HUES6 (cell line): ENCODE measurements around the gene HIP1.
A peak's percentile ranks its signal among the peaks of the same experiment; 100 is the strongest.
"Not testable (repeated sequence)": the region's sequence is repeated elsewhere in the genome, so short reads cannot be mapped to it uniquely, and the experiment has no call there.

Experiments
- H3K27ac ChIP-seq: 2 replicates; pipeline ENCODE4 v1.7.0; 2013; ENCODE audit warnings: low read depth, mild to moderate bottlenecking, low read length, inconsistent platforms
- H3K27me3 ChIP-seq: 2 replicates; pipeline ENCODE4 v1.6.1; 2013; ENCODE audit warnings: low read length; ENCODE audit not compliant: control insufficient read depth, insufficient read depth
- H3K36me3 ChIP-seq: 2 replicates; pipeline ENCODE4 v1.6.1; 2013; ENCODE audit warnings: low read length; ENCODE audit not compliant: control insufficient read depth, insufficient read depth
- H3K4me1 ChIP-seq: 2 replicates; pipeline ENCODE4 v1.6.1; 2013; ENCODE audit warnings: low read length; ENCODE audit not compliant: control insufficient read depth, insufficient read depth
- H3K4me3 ChIP-seq: 2 replicates; pipeline ENCODE4 v1.5.1; 2013; ENCODE audit warnings: low read depth, low read length
- H3K9ac ChIP-seq: one replicate; pipeline ENCODE4 v1.6.1; 2013; ENCODE audit warnings: mild to moderate bottlenecking, low read length
- H3K9me3 ChIP-seq: 2 replicates; pipeline ENCODE4 v1.6.1; 2013; ENCODE audit warnings: low read depth, low read length; ENCODE audit not compliant: control insufficient read depth, insufficient read depth

Gene HIP1

DNA sequence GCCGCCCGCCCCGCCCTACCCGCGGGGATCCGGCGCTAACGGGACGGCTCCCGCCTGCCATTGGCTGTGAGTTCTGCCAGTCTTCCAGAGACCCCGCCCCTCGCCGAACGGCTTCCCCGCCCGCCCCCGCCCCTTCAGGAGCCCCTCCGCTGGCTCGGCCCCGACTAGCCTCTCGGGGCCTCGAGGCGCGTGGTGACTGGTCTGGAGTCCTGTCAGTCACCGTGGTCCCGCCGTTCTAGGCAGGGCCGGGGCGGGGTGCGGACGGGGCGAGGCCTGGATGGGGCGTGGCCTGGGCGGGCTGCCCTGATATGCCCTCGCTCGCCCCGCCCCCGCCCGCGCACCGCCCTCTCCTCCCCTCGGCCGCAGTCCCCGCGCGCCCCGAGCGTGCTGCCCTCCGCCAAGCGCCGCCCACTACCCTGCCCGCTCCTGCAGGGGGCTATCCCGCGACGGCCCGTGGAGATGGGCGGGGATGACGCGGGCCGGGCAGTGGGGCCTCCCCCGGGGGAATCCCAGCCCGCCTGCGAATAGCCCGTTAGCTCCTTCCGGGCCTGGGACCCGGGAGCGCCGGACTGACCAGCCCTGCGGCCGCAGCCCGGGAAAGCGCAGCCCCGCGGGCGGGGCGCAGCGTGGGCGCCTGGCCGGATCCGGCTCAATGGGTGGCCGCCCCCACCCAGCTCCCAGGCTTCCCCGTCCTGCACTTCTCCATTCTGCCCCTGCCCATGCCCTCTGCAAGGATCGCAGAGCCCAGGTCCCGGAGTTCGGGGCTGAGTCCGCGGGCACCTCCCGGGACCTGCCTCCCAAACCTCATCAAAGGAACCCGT, 444 bp upstream of the HIP1 start:
- H3K9ac ChIP-seq: peak overlapping the region; percentile 76
- H3K4me1 ChIP-seq: peaks cover 24% of the 10 kb centered on the region
- no peaks in the 10 kb centered on the region for H3K36me3 ChIP-seq
- no peak overlapping the region for H3K27ac ChIP-seq
- H3K27me3 ChIP-seq: peaks cover 10% of the 10 kb centered on the region
- H3K9me3 ChIP-seq: no peaks in the 10 kb centered on the region
- H3K4me3 ChIP-seq: peak overlapping the region; percentile 99

DNA sequence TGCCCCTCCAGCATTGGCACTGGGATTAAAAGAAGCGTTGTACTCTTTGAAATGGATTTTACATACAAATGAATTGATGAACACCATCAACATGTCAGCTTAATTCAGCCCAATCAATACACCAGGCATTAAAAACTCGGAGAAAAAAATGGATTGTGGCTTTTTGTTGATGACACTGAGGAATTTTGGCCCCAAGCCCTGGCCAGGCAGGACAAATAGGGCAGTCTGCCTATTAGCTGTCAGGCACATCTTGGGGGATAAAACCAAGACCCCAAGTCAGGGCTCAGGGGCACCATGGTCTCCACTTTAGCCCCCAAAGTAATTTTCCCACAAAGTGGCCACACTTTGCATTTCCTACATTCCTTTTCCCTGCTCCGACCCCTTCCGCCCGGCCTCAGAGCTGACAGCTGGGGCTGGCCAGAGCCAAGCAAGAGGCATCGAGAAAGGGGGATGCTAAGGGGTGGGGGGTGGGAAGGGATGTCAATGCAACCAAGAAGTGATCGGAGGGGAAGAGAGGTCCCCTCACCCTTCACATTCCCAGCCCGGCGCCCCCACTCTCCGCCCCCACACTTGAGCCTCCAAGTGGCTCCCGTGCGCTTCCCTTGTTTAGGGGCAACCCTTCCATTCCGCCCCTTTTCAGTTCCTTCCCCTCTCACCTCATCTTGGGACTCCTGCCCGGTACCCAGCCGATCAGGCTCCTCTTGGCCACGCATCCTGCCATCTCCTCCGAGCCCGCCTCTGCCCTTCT, 711 bp downstream of the HIP1 start:
- H3K36me3 ChIP-seq: no peaks in the 10 kb centered on the region
- H3K9me3 ChIP-seq: no peaks in the 10 kb centered on the region
- H3K9ac ChIP-seq: peak overlapping the region; percentile 76
- peaks cover 10% of the 10 kb centered on the region for H3K27me3 ChIP-seq
- H3K27ac ChIP-seq: no peak overlapping the region
- peaks cover 24% of the 10 kb centered on the region for H3K4me1 ChIP-seq
- H3K4me3 ChIP-seq: peak overlapping the region; percentile 99

DNA sequence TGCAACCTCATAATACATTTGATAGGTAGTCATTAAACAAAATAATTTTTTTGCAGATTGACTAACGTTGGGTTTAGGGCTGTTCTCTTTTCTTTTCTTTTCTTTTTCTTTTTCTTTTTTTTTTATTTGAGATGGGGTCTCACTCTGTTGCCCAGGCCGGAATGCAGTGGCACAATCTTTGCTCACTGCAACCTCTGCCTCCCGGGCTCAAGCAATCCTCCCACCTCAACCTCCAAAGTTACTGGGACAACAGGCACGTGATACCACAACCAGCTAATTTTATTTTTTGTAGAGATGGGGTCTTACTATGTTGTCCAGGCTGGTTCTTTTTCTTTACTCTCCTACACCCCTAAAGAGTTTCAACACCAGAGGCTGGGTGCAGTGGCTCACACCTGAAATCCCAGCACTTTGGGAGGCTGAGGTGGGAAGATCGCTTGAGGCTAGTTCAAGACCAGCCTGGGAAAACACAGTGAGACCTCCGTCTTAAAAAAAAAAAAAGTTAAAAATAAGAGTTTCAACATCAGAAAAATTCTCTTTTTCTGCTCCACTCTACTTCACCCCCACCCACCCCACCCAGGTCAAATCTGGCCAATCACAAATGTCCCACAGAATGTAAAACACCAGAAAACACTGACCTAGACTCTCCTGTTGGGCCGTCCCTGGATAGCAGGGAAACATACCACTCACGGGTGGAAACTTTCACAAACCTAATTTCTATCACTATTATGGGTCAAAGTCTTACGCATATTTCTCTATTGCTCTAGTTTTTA, 3.0 kb downstream of the HIP1 start:
- no peak overlapping the region for H3K4me3 ChIP-seq
- H3K27ac ChIP-seq: no peak overlapping the region
- H3K36me3 ChIP-seq: no peaks in the 10 kb centered on the region
- peaks cover 17% of the 10 kb centered on the region for H3K4me1 ChIP-seq
- peaks cover 10% of the 10 kb centered on the region for H3K27me3 ChIP-seq
- no peak overlapping the region for H3K9ac ChIP-seq
- H3K9me3 ChIP-seq: no peaks in the 10 kb centered on the region

DNA sequence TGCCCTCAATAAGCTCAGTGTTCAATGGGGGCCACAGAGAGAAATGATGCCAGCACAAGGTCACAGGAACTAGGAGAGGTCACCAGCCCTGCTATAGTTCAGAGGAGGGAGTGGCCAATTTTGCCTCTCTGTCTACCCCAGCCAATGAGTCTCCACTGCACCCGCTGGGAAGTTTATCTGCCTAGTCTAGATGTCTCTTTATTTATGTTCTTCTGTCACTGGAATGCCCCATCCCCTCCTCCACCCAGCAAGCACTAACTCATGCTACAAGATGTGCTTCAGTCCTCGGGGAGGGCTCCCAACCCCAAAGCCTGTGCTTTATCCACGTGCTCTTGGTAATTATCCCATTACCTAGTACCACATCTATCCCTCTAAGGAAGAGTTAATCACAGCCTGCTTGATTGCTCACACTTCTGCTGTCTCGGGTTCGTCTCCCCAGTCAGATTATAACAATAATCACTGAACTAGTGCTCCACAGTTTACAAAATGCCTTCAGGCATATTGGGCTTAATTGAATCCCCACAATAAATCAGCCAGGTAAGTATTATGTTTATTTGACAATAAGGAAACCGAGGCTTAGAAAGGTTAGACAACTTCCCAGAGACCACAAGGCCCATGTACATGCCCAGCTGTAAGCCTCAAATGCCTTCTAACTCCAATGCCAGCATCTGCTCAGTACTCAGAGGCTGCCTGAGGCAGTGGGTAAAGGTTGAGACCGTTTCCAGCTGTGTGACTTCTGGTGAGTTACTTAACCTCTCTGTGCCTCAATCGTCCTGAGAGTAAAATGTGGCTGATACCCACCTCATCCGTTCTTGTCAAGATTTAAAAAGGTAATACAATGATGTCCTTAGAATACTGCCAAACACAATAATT, 3.9 kb downstream of the HIP1 start:
- Histone ChIP-seq H3K27me3 (peaks cover 10% of the 10 kb centered on the region), H3K4me1 (peaks cover 19% of the 10 kb centered on the region), H3K9me3 (no peaks in the 10 kb centered on the region), H3K4me3 (no peak overlapping the region), H3K36me3 (no peaks in the 10 kb centered on the region), H3K9ac (no peak overlapping the region), H3K27ac (no peak overlapping the region)

DNA sequence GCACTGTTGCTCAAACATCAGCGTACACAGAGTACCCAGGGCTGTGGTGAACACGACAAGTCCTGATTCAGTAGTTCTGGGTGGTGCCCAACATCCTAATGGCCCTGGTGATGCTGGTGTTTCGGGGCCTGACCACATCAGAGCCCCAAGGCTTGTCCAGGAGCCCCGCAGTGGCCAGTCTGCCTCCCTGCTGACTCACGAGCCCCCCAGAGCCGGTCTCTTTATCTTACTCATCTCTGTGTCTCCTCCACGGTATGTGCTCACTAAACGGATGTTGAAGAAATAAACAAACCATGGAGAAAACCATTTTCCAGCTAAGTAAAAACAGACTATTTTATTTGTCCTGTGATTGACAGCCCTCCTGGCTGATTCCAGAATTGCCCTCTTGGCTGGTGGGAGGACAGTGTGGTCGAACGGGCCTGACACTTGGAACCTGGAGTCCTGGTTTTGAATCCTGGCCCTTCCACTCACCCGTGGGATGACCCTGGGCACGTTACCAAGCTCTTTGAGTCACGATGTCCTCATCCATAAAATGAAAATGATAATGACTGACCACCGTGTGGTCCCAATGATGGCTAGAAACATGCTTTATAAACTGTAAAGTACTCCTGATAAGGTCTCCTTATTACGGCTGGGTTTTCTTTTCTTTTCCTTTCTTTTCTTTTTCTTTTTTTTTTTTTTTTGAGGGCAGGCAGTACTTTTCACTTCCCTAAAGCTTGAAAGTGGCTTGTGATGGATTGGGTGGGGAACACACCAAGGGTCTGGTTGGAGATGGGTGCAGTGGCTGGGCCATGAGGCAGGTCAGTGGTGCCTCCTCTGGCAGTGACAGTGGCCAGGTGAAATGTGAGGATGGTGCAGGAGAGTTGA, 5.7 kb downstream of the HIP1 start:
- H3K36me3 ChIP-seq: no peaks in the 10 kb centered on the region
- peaks cover 25% of the 10 kb centered on the region for H3K4me1 ChIP-seq
- H3K4me3 ChIP-seq: no peak overlapping the region
- H3K9me3 ChIP-seq: no peaks in the 10 kb centered on the region
- peaks cover 5% of the 10 kb centered on the region for H3K27me3 ChIP-seq
- H3K27ac ChIP-seq: no peak overlapping the region
- no peak overlapping the region for H3K9ac ChIP-seq

GRCh38 chr7:75732016-75732521, 6.7 kb downstream of the HIP1 start:
- no peaks in the 10 kb centered on the region for H3K27me3 ChIP-seq
- no peaks in the 10 kb centered on the region for H3K36me3 ChIP-seq
- H3K9ac ChIP-seq: no peak overlapping the region
- H3K9me3 ChIP-seq: no peaks in the 10 kb centered on the region
- no peak overlapping the region for H3K27ac ChIP-seq
- H3K4me3 ChIP-seq: no peak overlapping the region
- H3K4me1 ChIP-seq: peaks cover 23% of the 10 kb centered on the region

DNA sequence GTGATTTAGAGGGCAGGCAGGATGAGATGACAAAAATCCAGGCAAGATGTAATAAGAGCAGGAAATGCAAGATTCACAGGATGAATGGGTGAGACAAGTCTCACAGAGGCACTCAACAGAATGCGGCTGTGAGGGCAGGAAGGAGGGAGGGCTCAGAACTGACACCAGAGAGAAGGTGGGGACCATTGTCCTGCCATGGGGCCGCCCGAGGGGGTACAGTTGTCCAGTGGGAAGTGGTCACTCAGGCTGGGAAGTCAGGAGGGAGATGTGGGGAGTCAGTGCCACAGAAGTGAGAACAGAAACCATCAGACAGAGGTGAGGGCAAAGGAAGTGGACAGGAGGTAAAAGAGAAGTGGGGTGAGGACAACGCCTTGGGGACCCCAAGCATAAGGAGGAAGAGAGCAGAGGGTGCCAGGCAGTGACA, 8.9 kb downstream of the HIP1 start:
- no peak overlapping the region for H3K27ac ChIP-seq
- no peaks in the 10 kb centered on the region for H3K27me3 ChIP-seq
- H3K9me3 ChIP-seq: no peaks in the 10 kb centered on the region
- H3K9ac ChIP-seq: no peak overlapping the region
- H3K4me1 ChIP-seq: peaks cover 20% of the 10 kb centered on the region
- H3K4me3 ChIP-seq: no peak overlapping the region
- H3K36me3 ChIP-seq: no peaks in the 10 kb centered on the region

- H3K27me3 ChIP-seq: no peaks in the 10 kb centered on the region
- no peak overlapping the region for H3K4me3 ChIP-seq
- H3K9me3 ChIP-seq: no peaks in the 10 kb centered on the region
- H3K27ac ChIP-seq: no peak overlapping the region
- H3K4me1 ChIP-seq: peaks cover 15% of the 10 kb centered on the region
- no peaks in the 10 kb centered on the region for H3K36me3 ChIP-seq
- H3K9ac ChIP-seq: no peak overlapping the region
These were observed 10.7 kb downstream of the HIP1 start for GRCh38 chr7:75727881-75728593.

- not testable (repeated sequence) for H3K4me3 ChIP-seq, H3K36me3 ChIP-seq, H3K27ac ChIP-seq, H3K9me3 ChIP-seq, H3K27me3 ChIP-seq, H3K9ac ChIP-seq
- H3K4me1 ChIP-seq: peaks cover 15% of the 10 kb centered on the region
These were observed 11.4 kb downstream of the HIP1 start for GRCh38 chr7:75727351-75727750.
